Prostate gland (tissue), 2 donors: Measurements from ENCODE around the gene MNX1.

Source experiments
- POLR2A ChIP-seq: fragments of 450-650 bp; IDR thresholded peaks from one replicate; pipeline ENCODE4 v1.6.1; 2016; ENCODE audit warnings: antibody characterized with exemption, mild to moderate bottlenecking
- POLR2AphosphoS5 ChIP-seq: sonication (generic); formaldehyde crosslinking; IDR thresholded peaks from one replicate; pipeline ENCODE4 v1.6.1; 2017; ENCODE audit warnings: antibody characterized with exemption
- TF ChIP-seq, protein P1 (sequence below), 4 experiments: fragments of 200-600 bp in 2 of 4; fragments of 450-650 bp in 2 of 4; sonication (generic) in 2 of 4; IDR thresholded peaks; 1 replicate in 3 of 4; 2 replicates in 1 of 4; pipeline ENCODE4 v1.5.1; 2016 to 2019; ENCODE audit warnings: antibody characterized with exemption in 4 of 4, mild to moderate bottlenecking in 2 of 4, moderate library complexity in 2 of 4

DNA sequence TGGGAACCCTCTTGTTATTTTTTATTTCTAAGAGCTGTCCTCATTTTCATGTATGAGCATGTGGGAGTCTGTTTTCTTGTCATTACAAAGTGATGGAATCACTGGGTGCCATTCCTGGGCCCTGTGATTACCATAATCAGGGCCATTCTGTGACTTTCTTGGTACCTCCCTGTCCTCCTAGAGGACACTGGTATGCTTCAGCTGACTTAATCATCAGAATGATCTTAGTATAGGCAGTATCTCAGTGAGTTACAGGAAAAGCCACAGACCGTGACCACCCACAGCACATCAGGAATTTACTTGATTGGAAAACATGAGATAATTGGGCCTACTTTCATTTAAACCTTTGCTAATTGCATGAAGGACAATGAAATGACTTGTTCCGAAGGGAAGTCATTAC lies 53.7 kb downstream of the MNX1 start:
- TF ChIP-seq, protein P1, sequence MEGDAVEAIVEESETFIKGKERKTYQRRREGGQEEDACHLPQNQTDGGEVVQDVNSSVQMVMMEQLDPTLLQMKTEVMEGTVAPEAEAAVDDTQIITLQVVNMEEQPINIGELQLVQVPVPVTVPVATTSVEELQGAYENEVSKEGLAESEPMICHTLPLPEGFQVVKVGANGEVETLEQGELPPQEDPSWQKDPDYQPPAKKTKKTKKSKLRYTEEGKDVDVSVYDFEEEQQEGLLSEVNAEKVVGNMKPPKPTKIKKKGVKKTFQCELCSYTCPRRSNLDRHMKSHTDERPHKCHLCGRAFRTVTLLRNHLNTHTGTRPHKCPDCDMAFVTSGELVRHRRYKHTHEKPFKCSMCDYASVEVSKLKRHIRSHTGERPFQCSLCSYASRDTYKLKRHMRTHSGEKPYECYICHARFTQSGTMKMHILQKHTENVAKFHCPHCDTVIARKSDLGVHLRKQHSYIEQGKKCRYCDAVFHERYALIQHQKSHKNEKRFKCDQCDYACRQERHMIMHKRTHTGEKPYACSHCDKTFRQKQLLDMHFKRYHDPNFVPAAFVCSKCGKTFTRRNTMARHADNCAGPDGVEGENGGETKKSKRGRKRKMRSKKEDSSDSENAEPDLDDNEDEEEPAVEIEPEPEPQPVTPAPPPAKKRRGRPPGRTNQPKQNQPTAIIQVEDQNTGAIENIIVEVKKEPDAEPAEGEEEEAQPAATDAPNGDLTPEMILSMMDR (IDR thresholded peaks at IDR 0.05) = no peak
- TF ChIP-seq POLR2A = no peak
- TF ChIP-seq POLR2AphosphoS5 = no peak
